BJ (cell line): ENCODE data around the gene RAF1. TPM values are rescaled to one million over a fixed set of nuclear protein-coding genes. Genes with fewer than 3 reads are reported as not detected.
"Not testable (repeated sequence)": the region's sequence is repeated elsewhere in the genome, so short reads cannot be mapped to it uniquely, and the experiment has no call there.

Source experiments
- CTCF ChIA-PET: fragments of 350-600 bp; formaldehyde crosslinking; extraction: SDS; loops from one replicate; lab custom pipeline; 2021; ENCODE audit warnings: antibody characterized with exemption, inconsistent platforms; lab: Yijun Ruan, JAX
- POLR2A ChIA-PET: fragments of 300-600 bp; sonication (Branson Sonifier 250); formaldehyde crosslinking; extraction: SDS; loops from one replicate; lab custom pipeline; 2021; ENCODE audit warnings: antibody characterized with exemption; lab: Charles Lee
- DNase-seq: peaks from one replicate; pipeline ENCODE4 v3.0.0-alpha.2; 2011; ENCODE audit warnings: low read depth
- H3K27me3 ChIP-seq: 2 replicates; pipeline ENCODE4 v1.6.0; 2011; ENCODE audit warnings: low read length; ENCODE audit not compliant: control insufficient read depth, insufficient read depth
- H3K36me3 ChIP-seq: 2 replicates; pipeline ENCODE4 v1.5.1; 2011; ENCODE audit warnings: low read length; ENCODE audit not compliant: control insufficient read depth, insufficient read depth
- H3K4me3 ChIP-seq: 2 replicates; pipeline ENCODE4 v1.5.1; 2011; ENCODE audit warnings: low read depth, mild to moderate bottlenecking, control low read depth, low read length
- polyA plus RNA-seq: library from polyadenylated mRNA; depleted of rRNA; stranded (reverse); fragments of >200 nt; gene quantifications from 2 replicates; pipeline ENCODE4 v1.2.3, GENCODE V29; 2011
- TF ChIP-seq, protein P1 (sequence below): IDR thresholded peaks from 2 replicates; pipeline ENCODE4 v1.5.1; 2011; ENCODE audit warnings: low read depth, mild to moderate bottlenecking, control low read depth, inconsistent platforms, low read length, moderate library complexity; ENCODE audit not compliant: insufficient read depth

RAF1 gene
- polyA plus RNA-seq, 1 experiment, result 122 TPM

DNA sequence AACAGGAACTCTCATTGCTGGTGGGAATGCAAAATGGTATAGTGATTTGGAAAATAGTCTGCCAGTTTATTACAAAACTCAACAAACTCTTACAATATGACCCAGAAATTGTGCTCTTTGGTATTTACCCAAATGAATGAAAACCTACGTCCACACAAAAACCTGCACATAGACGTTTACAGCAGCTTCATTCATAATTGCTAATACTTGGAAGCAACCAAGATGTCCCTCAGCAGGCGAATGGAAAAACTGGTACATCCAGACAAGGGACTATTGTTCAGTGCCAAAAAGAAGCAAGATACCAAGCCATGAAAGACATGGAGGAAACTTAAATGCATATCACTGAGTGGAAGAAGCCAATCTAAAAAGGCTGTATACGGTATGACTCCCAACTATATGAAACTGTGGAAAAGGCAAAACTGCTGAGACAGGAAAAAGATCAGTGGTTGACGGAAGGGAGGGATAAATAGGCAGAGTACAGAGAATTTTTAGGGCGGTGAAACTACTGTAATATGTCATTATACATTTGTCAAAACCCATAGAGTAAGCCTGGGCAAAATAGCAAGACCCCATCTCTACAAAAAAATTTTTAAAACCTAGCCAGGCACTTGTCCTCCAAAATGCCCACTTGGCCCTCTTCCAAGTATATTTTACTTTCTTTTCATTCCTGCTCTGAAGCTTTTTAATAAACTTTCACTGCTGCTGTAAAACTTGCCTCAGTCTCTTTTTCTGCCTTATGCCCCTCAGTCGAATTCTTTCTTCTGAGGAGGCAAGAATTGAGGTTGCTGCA lies 113.8 kb downstream of the RAF1 start:
- CTCF ChIA-PET, result interaction anchor here (1.3 kb wide), 1 partner anchor 14 kb away, joined by 3 read pairs; no protein-coding TSS in a partner anchor
- TF ChIP-seq, protein P1, sequence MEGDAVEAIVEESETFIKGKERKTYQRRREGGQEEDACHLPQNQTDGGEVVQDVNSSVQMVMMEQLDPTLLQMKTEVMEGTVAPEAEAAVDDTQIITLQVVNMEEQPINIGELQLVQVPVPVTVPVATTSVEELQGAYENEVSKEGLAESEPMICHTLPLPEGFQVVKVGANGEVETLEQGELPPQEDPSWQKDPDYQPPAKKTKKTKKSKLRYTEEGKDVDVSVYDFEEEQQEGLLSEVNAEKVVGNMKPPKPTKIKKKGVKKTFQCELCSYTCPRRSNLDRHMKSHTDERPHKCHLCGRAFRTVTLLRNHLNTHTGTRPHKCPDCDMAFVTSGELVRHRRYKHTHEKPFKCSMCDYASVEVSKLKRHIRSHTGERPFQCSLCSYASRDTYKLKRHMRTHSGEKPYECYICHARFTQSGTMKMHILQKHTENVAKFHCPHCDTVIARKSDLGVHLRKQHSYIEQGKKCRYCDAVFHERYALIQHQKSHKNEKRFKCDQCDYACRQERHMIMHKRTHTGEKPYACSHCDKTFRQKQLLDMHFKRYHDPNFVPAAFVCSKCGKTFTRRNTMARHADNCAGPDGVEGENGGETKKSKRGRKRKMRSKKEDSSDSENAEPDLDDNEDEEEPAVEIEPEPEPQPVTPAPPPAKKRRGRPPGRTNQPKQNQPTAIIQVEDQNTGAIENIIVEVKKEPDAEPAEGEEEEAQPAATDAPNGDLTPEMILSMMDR, result no peak
- Histone ChIP-seq H3K36me3 (no peaks in the 10 kb centered on the region), H3K4me3 (no peak overlapping the region), H3K27me3 (no peaks in the 10 kb centered on the region)
- POLR2A ChIA-PET, result no interaction called here
- no peak for DNase-seq

DNA sequence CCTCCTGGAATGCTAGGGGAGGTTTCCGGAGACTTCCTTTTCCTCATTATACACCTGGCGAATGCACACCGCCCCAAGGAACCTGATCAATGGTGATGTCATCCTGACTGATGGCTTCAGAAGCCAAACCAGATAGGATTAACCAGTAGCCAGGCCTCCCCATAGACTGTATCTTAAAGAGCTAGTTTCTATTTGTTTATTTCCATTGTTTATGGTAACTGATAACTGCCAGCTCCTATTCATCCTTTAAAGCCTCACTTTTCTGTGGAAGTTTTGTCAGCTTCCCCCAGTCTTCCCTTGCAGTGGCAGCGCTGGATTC lies 118.5 kb downstream of the RAF1 start, which contains the start of gene MKRN2OS:
Gene MKRN2OS, minus strand, starts transcription at position 27 of the 319 bp plus-strand sequence. CDS start 35 bp downstream, outside the sequence.
- CTCF ChIA-PET, result interaction anchor here (2.4 kb wide), 1 partner anchor 11 kb away, joined by 5 read pairs; the partner anchor contains the start of gene MKRN2
- Histone ChIP-seq H3K4me3 (no peak within 1 kb of the TSS), H3K27me3 (no peaks in the 10 kb centered on the region), H3K36me3 (no peaks in the 10 kb centered on the region)
- POLR2A ChIA-PET, result no interaction called here
- TF ChIP-seq, protein P1, result no peak
- no peak for DNase-seq

DNA sequence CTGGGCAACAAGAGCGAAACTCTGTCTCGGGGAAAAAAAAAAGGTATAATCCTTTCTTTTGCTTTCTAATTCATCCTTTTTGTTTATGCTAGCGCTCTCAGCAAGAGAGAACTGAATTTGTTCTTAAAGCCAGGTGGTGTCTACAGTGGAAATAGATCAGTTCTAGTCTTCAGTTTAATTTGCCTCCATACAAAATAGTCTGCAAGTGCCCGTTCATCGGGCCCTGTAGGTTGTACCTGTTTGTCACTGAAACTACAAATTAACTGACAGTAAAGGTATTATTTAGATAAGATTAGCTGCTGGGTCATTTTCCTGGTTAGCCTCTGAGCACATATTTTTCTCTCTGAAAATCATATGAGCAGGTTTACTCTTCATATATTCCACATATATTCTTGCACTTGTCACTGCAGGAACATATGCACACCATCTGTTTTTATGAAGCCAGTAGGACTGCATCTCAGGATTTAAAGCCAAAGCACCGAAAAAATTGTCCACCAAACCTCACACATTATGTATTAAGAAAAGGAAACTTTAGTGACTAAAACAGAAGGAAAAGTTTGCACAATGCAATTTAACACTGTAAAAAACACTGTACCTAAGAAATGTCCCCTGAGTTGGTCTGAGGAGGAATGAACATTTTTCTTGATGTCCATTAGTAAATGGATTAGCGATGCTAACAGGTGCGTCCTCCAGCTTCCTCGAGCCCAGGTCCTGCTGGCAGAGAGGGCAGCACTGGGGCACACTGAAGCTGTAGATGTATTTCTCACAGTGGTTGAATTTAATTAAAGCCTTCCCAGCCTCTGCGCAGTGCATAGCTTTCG lies 119.1 kb downstream of the RAF1 start:
- TF ChIP-seq, protein P1, result no peak
- H3K36me3 ChIP-seq, result no peaks in the 10 kb centered on the region
- no peak overlapping the region for H3K4me3 ChIP-seq
- ChIA-PET POLR2A (no interaction called here), CTCF (interaction anchor here (1.2 to 2.4 kb wide), 2 partner anchors 11 to 175 kb away, joined by 3 to 5 read pairs; partner anchors contain the start of gene MKRN2)
- DNase-seq, result no peak
- no peaks in the 10 kb centered on the region for H3K27me3 ChIP-seq

DNA sequence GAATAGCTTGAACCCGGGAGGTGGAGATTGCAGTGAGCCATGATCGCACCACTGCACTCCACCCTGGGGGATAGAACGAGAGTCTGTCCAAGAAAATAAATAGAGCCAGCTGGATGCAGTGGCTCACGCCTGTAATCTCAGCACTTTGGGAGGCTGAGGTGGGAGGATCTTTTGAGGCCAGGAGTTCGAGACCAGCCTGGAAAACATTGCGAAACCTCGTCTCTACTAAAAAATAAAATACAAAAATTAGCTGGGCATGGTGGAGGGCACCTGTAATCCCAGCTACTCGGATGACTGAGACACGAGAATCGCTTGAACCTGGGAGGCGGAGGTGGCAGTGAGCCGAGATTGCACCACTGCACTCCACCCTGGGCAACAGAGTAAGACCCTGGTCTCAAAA lies 120.4 kb downstream of the RAF1 start:
- H3K4me3 ChIP-seq, H3K36me3 ChIP-seq, POLR2A ChIA-PET, H3K27me3 ChIP-seq, DNase-seq: not testable (repeated sequence)
- CTCF ChIA-PET, result interaction anchor here (1.2 to 1.3 kb wide), 3 partner anchors 64 to 409 kb away, joined by 3 read pairs; no protein-coding TSS in a partner anchor

DNA sequence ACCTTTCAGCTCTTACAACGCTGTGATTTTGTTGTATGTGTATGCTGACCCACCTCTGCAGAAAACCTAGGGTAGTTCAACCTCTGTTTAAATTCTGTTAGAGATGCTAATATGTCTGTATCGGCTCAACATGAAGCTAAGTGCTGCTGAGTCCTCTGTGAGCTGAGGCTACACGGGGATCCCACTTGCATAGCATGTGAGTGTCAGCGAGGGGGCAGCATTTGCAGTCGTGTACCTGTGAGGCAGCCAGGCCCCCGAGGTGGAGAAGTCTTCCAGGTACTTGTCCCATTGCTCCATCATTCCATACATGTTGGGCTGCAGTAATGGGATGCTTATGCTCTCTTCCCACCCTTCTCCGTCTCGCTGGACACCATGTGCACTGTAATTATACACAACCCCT lies 122.3 kb downstream of the RAF1 start:
- ChIA-PET POLR2A (interaction anchor here (0.8 kb wide), 1 partner anchor 33 kb away, joined by 3 read pairs; no protein-coding TSS in a partner anchor), CTCF (interaction anchor here (0.5 to 1.6 kb wide), 8 partner anchors 9 to 1297 kb away, joined by 3 to 7 read pairs (median 4); no protein-coding TSS in a partner anchor)
- Histone ChIP-seq H3K4me3 (no peak overlapping the region), H3K27me3 (no peaks in the 10 kb centered on the region), H3K36me3 (no peaks in the 10 kb centered on the region)
- TF ChIP-seq, protein P1, result peak; percentile 42
- no peak for DNase-seq
